HepG2 (cell line): ENCODE measurements around the gene HAGHL. TPM values are rescaled to one million over a fixed set of nuclear protein-coding genes. Genes with fewer than 3 reads are reported as not detected.

Experiments used
- DNMT3B ChIP-seq: conservative IDR thresholded peaks from 2 replicates; pipeline ENCODE4 v1.6.1; 2016; ENCODE audit warnings: missing biosample characterization, control low read depth
- ESRRA ChIP-seq: sonication (generic); formaldehyde crosslinking; IDR thresholded peaks from 2 replicates; pipeline ENCODE4 v1.5.1; 2020; ENCODE audit warnings: mild to moderate bottlenecking, low read depth, missing genetic modification reagents
- FOXA1 ChIP-seq, 2 experiments: fragments of 450-650 bp in 1 of 2; sonication (generic) in 1 of 2; formaldehyde crosslinking in 1 of 2; IDR thresholded peaks; 2 replicates each; pipeline versions ENCODE4 v1.4.0 to v1.6.1; 2016 to 2020; ENCODE audit warnings: missing genetic modification reagents in 1 of 2
- HINFP ChIP-seq: sonication (generic); formaldehyde crosslinking; IDR thresholded peaks from 2 replicates; pipeline ENCODE4 v1.4.0; 2020; ENCODE audit warnings: low read depth, mild to moderate bottlenecking, missing genetic modification reagents
- HNRNPUL1 ChIP-seq: fragments of 200-400 bp; formaldehyde crosslinking; IDR thresholded peaks from 2 replicates; pipeline ENCODE4 v1.6.1; 2017; ENCODE audit warnings: low read depth, mild to moderate bottlenecking, low read length, moderate library complexity
- HOXA3 ChIP-seq: sonication (generic); formaldehyde crosslinking; IDR thresholded peaks from 2 replicates; pipeline ENCODE4 v1.5.0; 2020; ENCODE audit warnings: missing genetic modification reagents
- IRF9 ChIP-seq: sonication (generic); formaldehyde crosslinking; IDR thresholded peaks from 2 replicates; pipeline ENCODE4 v1.8.0; 2022; ENCODE audit warnings: missing genetic modification reagents, mild to moderate bottlenecking, borderline replicate concordance
- KLF11 ChIP-seq: IDR thresholded peaks from 2 replicates; pipeline ENCODE4 v1.6.1; 2016; ENCODE audit warnings: missing compliant biosample characterization
- PBX3 ChIP-seq: sonication (generic); formaldehyde crosslinking; IDR thresholded peaks from 2 replicates; pipeline ENCODE4 v1.8.1; 2023; ENCODE audit warnings: missing genetic modification reagents, inconsistent platforms, borderline replicate concordance
- REPIN1 ChIP-seq: sonication (generic); formaldehyde crosslinking; IDR thresholded peaks from 2 replicates; pipeline ENCODE4 v1.8.0; 2022; ENCODE audit warnings: missing genetic modification reagents, low read depth, mild to moderate bottlenecking, borderline replicate concordance
- SAP130 ChIP-seq: IDR thresholded peaks from 2 replicates; pipeline ENCODE4 v1.6.1; 2016; ENCODE audit warnings: low read depth
- SOX5 ChIP-seq: IDR thresholded peaks from 2 replicates; pipeline ENCODE4 v1.6.1; 2016; ENCODE audit warnings: borderline replicate concordance
- ZBTB2 ChIP-seq: sonication (generic); formaldehyde crosslinking; IDR thresholded peaks from 2 replicates; pipeline ENCODE4 v1.8.0; 2022; ENCODE audit warnings: low read depth, missing genetic modification reagents
- ZFP41 ChIP-seq: sonication (generic); formaldehyde crosslinking; IDR thresholded peaks from 2 replicates; pipeline ENCODE4 v1.4.0; 2020; ENCODE audit warnings: mild to moderate bottlenecking, missing genetic modification reagents, borderline replicate concordance
- ZNF20 ChIP-seq: sonication (generic); formaldehyde crosslinking; IDR thresholded peaks from 2 replicates; pipeline ENCODE4 v1.4.0; 2020; ENCODE audit warnings: mild to moderate bottlenecking, moderate library complexity, missing genetic modification reagents
- ZNF333 ChIP-seq: sonication (generic); formaldehyde crosslinking; IDR thresholded peaks from 2 replicates; pipeline ENCODE4 v1.4.0; 2020; ENCODE audit warnings: mild to moderate bottlenecking, missing genetic modification reagents, borderline replicate concordance
- ZNF547 ChIP-seq: sonication (generic); formaldehyde crosslinking; IDR thresholded peaks from 2 replicates; pipeline ENCODE4 v1.5.1; 2020; ENCODE audit warnings: mild to moderate bottlenecking, missing genetic modification reagents
- ZNF747 ChIP-seq: sonication (generic); formaldehyde crosslinking; IDR thresholded peaks from 2 replicates; pipeline ENCODE4 v1.8.1; 2023; ENCODE audit warnings: missing genetic modification reagents, mild to moderate bottlenecking, borderline replicate concordance
- ZNF768 ChIP-seq: sonication (generic); formaldehyde crosslinking; IDR thresholded peaks from 2 replicates; pipeline ENCODE4 v1.4.0; 2020; ENCODE audit warnings: missing genetic modification reagents
- ZNF775 ChIP-seq: sonication (generic); formaldehyde crosslinking; IDR thresholded peaks from 2 replicates; pipeline ENCODE4 v1.4.0; 2020; ENCODE audit warnings: missing genetic modification reagents, mild to moderate bottlenecking, moderate library complexity, borderline replicate concordance
- ZNF781 ChIP-seq: sonication (generic); formaldehyde crosslinking; IDR thresholded peaks from 2 replicates; pipeline ENCODE4 v1.5.1; 2020; ENCODE audit warnings: borderline replicate concordance, mild to moderate bottlenecking, missing genetic modification reagents; ENCODE audit errors: not compliant biosample characterization
- ZNF782 ChIP-seq: sonication (generic); formaldehyde crosslinking; IDR thresholded peaks from 2 replicates; pipeline ENCODE4 v1.4.0; 2020; ENCODE audit warnings: missing genetic modification reagents, mild to moderate bottlenecking, borderline replicate concordance
- ZNF839 ChIP-seq: sonication (generic); formaldehyde crosslinking; IDR thresholded peaks from 2 replicates; pipeline ENCODE4 v1.4.0; 2020; ENCODE audit warnings: missing genetic modification reagents, mild to moderate bottlenecking, borderline replicate concordance
- ZSCAN22 ChIP-seq: sonication (generic); formaldehyde crosslinking; IDR thresholded peaks from 2 replicates; pipeline ENCODE4 v1.4.0; 2020; ENCODE audit warnings: mild to moderate bottlenecking, missing genetic modification reagents
- polyA plus RNA-seq, 8 experiments: library from polyadenylated mRNA; depleted of rRNA in 3 of 8; stranded (reverse) in 7 of 8; unstranded in 1 of 8; fragments of >200 nt; fragmentation: Illumina TruSeq in 4 of 8; extraction: Trizol in 4 of 8; gene quantifications; 2 replicates each; pipeline versions ENCODE4 v1.2.1 to v1.2.3, GENCODE V29; 2011 to 2016; ENCODE audit warnings: low read depth in 4 of 8, missing spikeins in 1 of 8, mixed read lengths in 1 of 8; ENCODE audit not compliant: insufficient read depth in 1 of 8
- total RNA-seq, 5 experiments: library from RNA; depleted of rRNA; stranded (reverse); fragments of >200 nt; fragmentation: Illumina TruSeq; extraction: Trizol; gene quantifications; 2 replicates each; pipeline ENCODE4 v1.2.3, GENCODE V29; 2016; ENCODE audit warnings: low read depth in 1 of 5

HAGHL gene
- total and polyA plus RNA-seq, 2 of the 13 experiments (the other 11 are each of a cell fraction or from before 2014, with no cell fraction given) = 3.4 to 8.4 TPM

- TF ChIP-seq PBX3 (CRISPR knock-in tag) (no peak), ZSCAN22 (CRISPR knock-in tag) (no peak), HNRNPUL1 (no peak), HINFP (CRISPR knock-in tag) (0 out of 2 replicates have a peak, but pooled peaks have one; percentile 15), ZNF333 (CRISPR knock-in tag) (no peak), ZBTB2 (CRISPR knock-in tag) (peak; percentile 65), ZNF20 (CRISPR knock-in tag) (no peak), FOXA1 (IDR thresholded peaks at IDR 0.05) (no peak), FOXA1 (CRISPR knock-in tag; IDR thresholded peaks at IDR 0.05) (peak; percentile 34; the same call in 1 of the 2 replicates), SAP130 (peak; percentile 84), ZNF839 (peak; percentile 32; the same call in 1 of the 2 replicates), ZFP41 (no peak), ZNF547 (CRISPR knock-in tag) (peak; percentile 54; the same call in 1 of the 2 replicates), ZNF768 (CRISPR knock-in tag) (peak; percentile 18; the same call in 1 of the 2 replicates), SOX5 (CRISPR knock-in tag) (no peak), ZNF782 (CRISPR knock-in tag) (no peak), DNMT3B (no peak), ZNF781 (CRISPR knock-in tag) (no peak), ZNF747 (CRISPR knock-in tag) (0 out of 2 replicates have a peak, but pooled peaks have one; percentile 63), ZNF775 (CRISPR knock-in tag) (0 out of 2 replicates have a peak, but pooled peaks have one; percentile 38), ESRRA (CRISPR knock-in tag) (no peak), KLF11 (CRISPR knock-in tag) (no peak), REPIN1 (CRISPR knock-in tag) (no peak), IRF9 (peak; percentile 79; the same call in 1 of the 2 replicates), HOXA3 (CRISPR knock-in tag) (peak; percentile 57; the same call in 1 of the 2 replicates)
These were observed 47.8 kb upstream of the HAGHL start (continued) for GRCh38 chr16:678858-679813.
